ENCODE results near the gene MB21D2.

The MB21D2 gene

DNA sequence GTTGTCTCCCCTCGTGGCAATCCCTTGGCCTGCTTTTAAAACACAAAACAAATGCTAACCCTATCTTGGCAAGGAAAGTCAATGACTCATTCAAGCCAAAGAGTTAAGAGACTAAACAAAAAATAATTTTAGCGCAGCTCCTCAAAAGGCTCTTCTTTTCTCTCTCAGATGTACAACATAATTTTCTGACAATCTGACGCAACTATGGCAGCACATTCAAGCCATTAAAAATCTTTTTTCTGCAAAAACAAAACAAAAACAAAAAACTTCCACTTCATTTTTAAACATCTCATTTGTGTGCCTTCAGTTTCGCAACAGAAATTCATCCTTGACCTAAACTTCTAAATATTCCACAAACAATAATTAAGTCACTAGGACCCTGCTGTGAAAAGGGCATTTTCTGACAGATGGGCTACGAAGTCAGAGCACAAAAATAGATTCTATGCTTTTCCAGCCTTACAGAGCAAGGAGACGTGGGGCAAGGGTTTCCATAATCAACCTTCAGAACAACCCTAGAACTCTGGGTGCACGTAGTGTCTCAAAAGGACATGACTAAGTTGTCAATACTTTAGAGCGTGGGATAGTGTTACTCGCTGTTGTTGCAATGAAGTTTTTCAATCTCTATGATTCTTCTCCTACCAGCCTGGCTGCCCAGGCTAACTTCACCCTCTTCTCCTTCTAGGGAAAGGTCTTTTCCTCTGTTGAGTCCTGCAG, 84.3 kb downstream of the MB21D2 start:
- DNase-seq (ENCODE audit: extremely low spot score): no peak
- ChIA-PET CTCF (interaction anchor here (1.6 to 1.9 kb wide), 3 partner anchors 10 to 82 kb away, joined by 3 to 4 read pairs (median 4); no protein-coding TSS in a partner anchor), POLR2A (interaction anchor here (0.7 kb wide), 1 partner anchor 8 kb away, joined by 3 read pairs; no protein-coding TSS in a partner anchor)
- no peak for TF ChIP-seq CTCF (IDR thresholded peaks at IDR 0.05; ENCODE audit: control extremely low read depth, extremely low read depth, low read depth, missing control alignments)

DNA sequence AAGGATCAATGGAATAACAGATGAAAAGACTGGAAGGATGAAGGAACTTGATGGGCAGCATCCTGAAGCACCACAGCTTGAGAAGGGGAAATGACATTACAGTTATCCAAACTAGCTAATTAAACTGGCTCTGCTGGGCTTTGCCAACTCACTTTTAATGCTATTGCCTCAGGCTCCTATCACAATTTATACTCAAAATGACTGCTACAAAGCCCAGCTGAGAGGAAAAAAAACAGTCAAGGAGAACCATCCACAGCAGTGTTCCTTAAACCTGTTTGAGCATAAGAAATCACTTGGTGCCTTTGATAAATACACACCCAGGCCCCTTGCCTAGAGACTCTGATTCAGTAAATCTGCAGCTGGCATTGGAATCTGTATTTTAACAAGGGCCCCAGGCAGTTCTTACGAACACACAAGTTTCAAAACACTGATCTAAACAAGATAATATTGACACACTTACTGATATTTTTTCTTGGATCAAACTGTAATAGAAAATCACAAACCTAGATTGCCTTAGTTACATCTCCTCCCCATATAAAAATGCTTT, 85.8 kb downstream of the MB21D2 start:
- no peak for DNase-seq (ENCODE audit: extremely low spot score)
- ChIA-PET CTCF (interaction anchor here (1.1 to 1.9 kb wide), 5 partner anchors 12 to 83 kb away, joined by 3 to 5 read pairs (median 4); no protein-coding TSS in a partner anchor), POLR2A (interaction anchor here (0.9 kb wide), 1 partner anchor 86 kb away, joined by 3 read pairs; the partner anchor contains the start of gene MB21D2)
- TF ChIP-seq CTCF (IDR thresholded peaks at IDR 0.05; ENCODE audit: control extremely low read depth, extremely low read depth, low read depth, missing control alignments): no peak

GRCh38 chr3:192831111-192831644, 86.5 kb downstream of the MB21D2 start:
- CTCF ChIA-PET: interaction anchor here (1.1 to 1.9 kb wide), 4 partner anchors 13 to 84 kb away, joined by 3 to 5 read pairs (median 4); no protein-coding TSS in a partner anchor
- POLR2A ChIA-PET: interaction anchor here (0.9 kb wide), 1 partner anchor 87 kb away, joined by 3 read pairs; the partner anchor contains the start of gene MB21D2
- no peak for DNase-seq (ENCODE audit: extremely low spot score)
- no peak for TF ChIP-seq CTCF (IDR thresholded peaks at IDR 0.05; ENCODE audit: control extremely low read depth, extremely low read depth, low read depth, missing control alignments)

- CTCF ChIA-PET: interaction anchor here (1.1 to 2.2 kb wide), 5 partner anchors 17 to 87 kb away, joined by 3 to 5 read pairs (median 3); partner anchors contain the start of gene MB21D2
- POLR2A ChIA-PET: no interaction called here
- no peak for DNase-seq (ENCODE audit: extremely low spot score)
- no peak for TF ChIP-seq CTCF (IDR thresholded peaks at IDR 0.05; ENCODE audit: control extremely low read depth, extremely low read depth, low read depth, missing control alignments)
Observed at GRCh38 chr3:192830291-192831110, 87.2 kb downstream of the MB21D2 start.

- DNase-seq (ENCODE audit: extremely low spot score): no peak
- TF ChIP-seq CTCF (IDR thresholded peaks at IDR 0.05; ENCODE audit: control extremely low read depth, extremely low read depth, low read depth, missing control alignments): no peak
- POLR2A ChIA-PET: no interaction called here
- CTCF ChIA-PET: interaction anchor here (1.2 to 2.2 kb wide), 2 partner anchors 9 to 87 kb away, joined by 3 to 5 read pairs; no protein-coding TSS in a partner anchor
Observed at GRCh38 chr3:192827863-192828594, 89.6 kb downstream of the MB21D2 start.
